ENCODE measurements around the gene EXTL2. TPM values are rescaled to one million over a fixed set of nuclear protein-coding genes. Genes with fewer than 3 reads are reported as not detected.
"Not testable (repeated sequence)": the region's sequence is repeated elsewhere in the genome, so short reads cannot be mapped to it uniquely, and the experiment has no call there.

EXTL2 gene
- total RNA-seq, 1 experiment from 2014 or later, result 20.2 TPM

DNA sequence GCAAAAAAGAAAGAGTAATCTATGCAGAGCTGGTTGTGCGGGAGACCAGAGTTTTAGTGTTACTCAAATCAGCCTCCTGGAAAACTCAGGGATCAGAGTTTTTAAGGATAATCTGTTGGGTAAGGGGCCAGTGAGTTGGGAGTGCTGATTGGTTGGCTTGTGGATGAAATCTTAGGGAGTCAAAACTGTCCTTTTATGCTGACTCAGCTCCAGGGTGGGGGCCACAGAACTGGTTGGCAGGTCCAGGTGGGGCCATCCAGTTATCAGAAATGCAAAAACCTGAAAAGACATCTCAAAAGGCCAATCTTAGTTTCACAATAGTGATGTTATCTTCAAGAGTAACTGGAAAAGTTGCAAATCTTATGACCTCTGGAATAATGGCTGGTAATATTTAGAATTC lies 3.3 kb downstream of the EXTL2 start:
- ChIA-PET CTCF (no interaction called here), POLR2A (ENCODE audit: unreplicated experiment) (no interaction called here)
- no peak overlapping the region for H3K4me2 ChIP-seq
- H3K27me3 ChIP-seq (ENCODE audit: insufficient read depth, low read depth), result no peaks in the 10 kb centered on the region
- H3K4me3 ChIP-seq, result no peak overlapping the region
- H3K36me3 ChIP-seq (ENCODE audit: low read depth), result peaks cover 20% of the 10 kb centered on the region; the same call in 1 of the 2 replicates
- DNase-seq, result no peak
- peaks cover 16% of the 10 kb centered on the region for H3K4me1 ChIP-seq (replicated peaks; ENCODE audit: insufficient read depth)
- no peaks in the 10 kb centered on the region for H4K20me1 ChIP-seq (ENCODE audit: insufficient read depth)
- no TSS peak for BruUV-seq (replicated peaks)
- H3K27ac ChIP-seq, result no peak overlapping the region
- H3F3A ChIP-seq (ENCODE audit: insufficient read depth, low read depth), result peaks cover 23% of the 10 kb centered on the region
- no peaks in the 10 kb centered on the region for H3K9me2 ChIP-seq (ENCODE audit: insufficient read depth)
- H2AFZ ChIP-seq, result no peak overlapping the region
- intact Hi-C loops (cut with micrococcal nuclease; ENCODE audit: unreplicated experiment), result loop anchor here (10.0 kb wide), 1 partner anchor 757 kb away; the partner anchor contains the start of genes SASS6 and TRMT13
- H3K9me3 ChIP-seq (ENCODE audit: insufficient read depth, low read depth), result peaks cover 19% of the 10 kb centered on the region; the same call in 1 of the 2 replicates
- H3K79me2 ChIP-seq (ENCODE audit: low read depth), result peaks cover 26% of the 10 kb centered on the region
- TF ChIP-seq EZH2 (IDR thresholded peaks at IDR 0.05; ENCODE audit: low read depth) (no peak), CTCF (conservative IDR thresholded peaks at IDR 0.05) (no peak)

GRCh38 chr1:100889869-100890482 lies 4.7 kb downstream of the EXTL2 start:
- POLR2A ChIA-PET (ENCODE audit: unreplicated experiment); DNase-seq; H4K20me1 ChIP-seq (ENCODE audit: insufficient read depth); H2AFZ ChIP-seq; H3K27me3 ChIP-seq (ENCODE audit: insufficient read depth, low read depth); H3K4me3 ChIP-seq; H3K4me2 ChIP-seq; BruUV-seq (replicated peaks); H3K27ac ChIP-seq; H3K9me2 ChIP-seq (ENCODE audit: insufficient read depth): not testable (repeated sequence)
- intact Hi-C loops (cut with micrococcal nuclease; ENCODE audit: unreplicated experiment), result loop anchor here (10.0 kb wide), 1 partner anchor 755 kb away; the partner anchor contains the start of genes SASS6 and TRMT13
- Histone ChIP-seq H3F3A (ENCODE audit: insufficient read depth, low read depth) (peaks cover 12% of the 10 kb centered on the region), H3K36me3 (ENCODE audit: low read depth) (peaks cover 20% of the 10 kb centered on the region; the same call in 1 of the 2 replicates), H3K4me1 (replicated peaks; ENCODE audit: insufficient read depth) (peaks cover 16% of the 10 kb centered on the region), H3K9me3 (ENCODE audit: insufficient read depth, low read depth) (peaks cover 19% of the 10 kb centered on the region; the same call in 1 of the 2 replicates), H3K79me2 (ENCODE audit: low read depth) (peaks cover 22% of the 10 kb centered on the region)
- CTCF ChIA-PET, result interaction anchor here (0.7 kb wide), 1 partner anchor 219 kb away, joined by 3 read pairs; no protein-coding TSS in a partner anchor

- BruUV-seq (replicated peaks); H2AFZ ChIP-seq; DNase-seq; H4K20me1 ChIP-seq (ENCODE audit: insufficient read depth); POLR2A ChIA-PET (ENCODE audit: unreplicated experiment); CTCF ChIA-PET; intact Hi-C loops (cut with micrococcal nuclease; ENCODE audit: unreplicated experiment); H3K4me3 ChIP-seq; H3K9me2 ChIP-seq (ENCODE audit: insufficient read depth); H3K27me3 ChIP-seq (ENCODE audit: insufficient read depth, low read depth); H3K4me2 ChIP-seq; H3K27ac ChIP-seq: not testable (repeated sequence)
- peaks cover 18% of the 10 kb centered on the region for H3K4me1 ChIP-seq (replicated peaks; ENCODE audit: insufficient read depth)
- H3K9me3 ChIP-seq (ENCODE audit: insufficient read depth, low read depth), result peaks cover 19% of the 10 kb centered on the region; the same call in 1 of the 2 replicates
- H3F3A ChIP-seq (ENCODE audit: insufficient read depth, low read depth), result peaks cover 11% of the 10 kb centered on the region
- peaks cover 19% of the 10 kb centered on the region for H3K79me2 ChIP-seq (ENCODE audit: low read depth)
- H3K36me3 ChIP-seq (ENCODE audit: low read depth), result peaks cover 20% of the 10 kb centered on the region; the same call in 1 of the 2 replicates
Measured at GRCh38 chr1:100889007-100889406, 5.6 kb downstream of the EXTL2 start.

DNA sequence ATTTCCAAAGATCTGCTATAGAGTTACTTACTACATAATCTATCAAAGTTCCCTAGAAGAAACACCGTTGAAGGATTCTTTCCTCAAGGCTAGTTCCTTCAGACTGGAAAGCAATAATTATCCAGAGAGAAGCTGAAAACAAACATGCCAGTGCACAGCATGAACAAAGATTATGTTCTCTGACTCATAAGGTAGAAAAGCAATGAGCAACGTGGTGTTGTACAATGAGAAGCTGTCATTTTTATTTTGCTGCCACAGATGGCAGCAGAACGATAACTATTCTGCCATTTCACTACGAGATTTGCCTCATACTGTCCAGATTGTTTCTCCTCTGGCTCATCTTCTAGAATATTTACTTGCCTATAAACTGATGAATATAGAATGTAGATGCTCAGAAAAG lies 10.7 kb downstream of the EXTL2 start:
- intact Hi-C loops (cut with micrococcal nuclease; ENCODE audit: unreplicated experiment), result no loop called here
- no peaks in the 10 kb centered on the region for H3K27me3 ChIP-seq (ENCODE audit: insufficient read depth, low read depth)
- DNase-seq, result peak in 1 of 2 experiments; percentile 76
- no TSS peak for BruUV-seq (replicated peaks)
- H2AFZ ChIP-seq, result no peak overlapping the region
- ChIA-PET CTCF (interaction anchor here (0.7 kb wide), 1 partner anchor 15 kb away, joined by 3 read pairs; no protein-coding TSS in a partner anchor), POLR2A (ENCODE audit: unreplicated experiment) (interaction anchor here (0.6 kb wide), 1 partner anchor 404 kb away, joined by 3 read pairs; no protein-coding TSS in a partner anchor)
- peaks cover 13% of the 10 kb centered on the region; the same call in 1 of the 2 replicates for H3K4me1 ChIP-seq (replicated peaks; ENCODE audit: insufficient read depth)
- peaks cover 9% of the 10 kb centered on the region; the same call in 1 of the 2 replicates for H3F3A ChIP-seq (ENCODE audit: insufficient read depth, low read depth)
- peaks cover 4% of the 10 kb centered on the region; the same call in 1 of the 2 replicates for H3K36me3 ChIP-seq (ENCODE audit: low read depth)
- 0 out of 2 replicates have a peak overlapping the region, but pooled peaks have one; percentile 3 for H3K4me2 ChIP-seq
- TF ChIP-seq EZH2 (IDR thresholded peaks at IDR 0.05; ENCODE audit: low read depth), result no peak
- TF ChIP-seq CTCF (conservative IDR thresholded peaks at IDR 0.05), result peak; percentile 51; the same call in 1 of the 2 replicates
- H3K9me3 ChIP-seq (ENCODE audit: insufficient read depth, low read depth), result no peaks in the 10 kb centered on the region
- H3K27ac ChIP-seq, result no peak overlapping the region
- no peaks in the 10 kb centered on the region for H3K9me2 ChIP-seq (ENCODE audit: insufficient read depth)
- no peaks in the 10 kb centered on the region for H3K79me2 ChIP-seq (ENCODE audit: low read depth)
- H3K4me3 ChIP-seq, result no peak overlapping the region
- no peaks in the 10 kb centered on the region for H4K20me1 ChIP-seq (ENCODE audit: insufficient read depth)
